Fibroblast of skin of back (primary cell): ENCODE data around the gene FAM81B.
A peak's percentile ranks its signal among the peaks of the same experiment; 100 is the strongest.

Experiments used
- DNase-seq: peaks from one replicate; pipeline ENCODE4 v3.0.0-alpha.2; 2013

Gene FAM81B

DNA sequence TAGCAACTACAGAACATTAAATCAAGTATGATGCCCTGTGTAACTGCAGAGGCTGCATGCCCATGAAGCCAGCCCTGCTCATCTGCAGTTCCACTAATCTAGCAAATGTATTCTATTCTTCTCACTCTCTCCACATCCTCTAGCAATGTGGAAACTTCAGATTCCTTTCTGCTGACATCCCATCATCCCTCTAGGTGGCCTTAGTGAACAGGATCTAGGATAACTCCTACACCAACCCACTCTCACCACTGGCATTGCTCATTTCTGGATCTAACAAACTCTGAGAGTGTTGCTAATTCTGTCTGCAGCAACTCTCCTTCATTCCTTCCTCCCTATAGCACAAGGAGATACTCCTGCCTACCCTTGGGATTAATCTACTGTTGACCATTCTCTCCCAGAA, 80.8 kb downstream of the FAM81B start:
- peak; percentile 48 for DNase-seq

DNA sequence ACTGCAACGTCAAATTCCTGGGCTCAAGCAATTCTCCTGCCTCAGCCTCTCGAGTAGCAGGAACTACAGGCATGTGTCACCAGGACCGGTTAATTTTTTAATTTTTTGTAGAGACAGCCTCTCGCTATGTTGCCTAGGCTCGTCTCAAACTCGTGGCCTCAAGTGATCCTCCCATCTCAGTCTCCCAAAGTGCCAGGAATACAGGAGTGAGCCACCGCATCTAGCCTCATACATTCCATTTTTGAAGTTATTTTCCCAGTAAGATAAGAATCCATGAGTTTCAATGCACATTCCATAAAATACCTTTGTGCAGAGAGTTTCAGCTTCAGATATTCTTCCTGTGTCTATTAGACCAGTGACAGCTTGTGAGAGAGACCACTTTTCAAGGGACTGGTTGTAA, 93.3 kb downstream of the FAM81B start:
- DNase-seq: no peak

GRCh38 chr5:95486191-95486590, 95.0 kb downstream of the FAM81B start:
- no peak for DNase-seq

GRCh38 chr5:95487880-95488279, 96.7 kb downstream of the FAM81B start:
- DNase-seq: no peak
